ENCODE measurements around the gene SDK2.

SDK2 gene

DNA sequence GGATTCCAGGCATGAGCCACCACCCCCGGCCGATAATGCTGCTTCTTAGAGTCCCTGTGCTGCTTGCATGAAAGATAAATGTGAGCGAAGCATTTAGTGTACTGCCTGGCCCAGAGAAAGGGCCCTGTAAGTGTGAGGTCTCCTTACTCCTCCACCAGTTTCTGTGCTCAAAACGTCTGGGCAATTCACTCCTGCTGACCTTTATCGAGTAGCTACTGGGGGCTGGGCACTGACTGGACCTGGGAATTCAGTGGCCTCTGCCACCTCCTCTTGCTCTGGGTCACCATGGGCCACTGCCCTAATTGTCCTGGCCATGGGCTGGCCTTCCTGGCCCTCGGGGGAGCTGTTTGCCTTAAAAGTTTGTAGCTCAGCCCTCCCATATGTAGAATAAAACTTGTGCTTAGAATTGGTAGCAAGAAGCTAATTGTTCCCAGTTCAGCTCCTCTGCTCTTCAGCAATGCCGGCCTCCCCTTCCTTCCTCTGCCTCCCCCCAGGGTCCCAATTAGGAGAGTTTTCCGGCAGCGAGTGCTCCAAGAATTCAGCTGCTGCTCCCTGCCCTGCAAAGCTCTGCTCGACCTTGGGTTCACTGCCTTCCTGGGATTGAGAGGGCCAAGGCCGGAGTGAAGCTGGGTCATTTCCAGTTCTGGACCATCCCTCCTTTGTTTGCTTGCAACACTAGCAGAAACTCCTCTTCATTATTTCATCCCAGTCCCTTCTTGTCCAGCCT, 233.5 kb downstream of the SDK2 start:
- DNase-seq = no peak

DNA sequence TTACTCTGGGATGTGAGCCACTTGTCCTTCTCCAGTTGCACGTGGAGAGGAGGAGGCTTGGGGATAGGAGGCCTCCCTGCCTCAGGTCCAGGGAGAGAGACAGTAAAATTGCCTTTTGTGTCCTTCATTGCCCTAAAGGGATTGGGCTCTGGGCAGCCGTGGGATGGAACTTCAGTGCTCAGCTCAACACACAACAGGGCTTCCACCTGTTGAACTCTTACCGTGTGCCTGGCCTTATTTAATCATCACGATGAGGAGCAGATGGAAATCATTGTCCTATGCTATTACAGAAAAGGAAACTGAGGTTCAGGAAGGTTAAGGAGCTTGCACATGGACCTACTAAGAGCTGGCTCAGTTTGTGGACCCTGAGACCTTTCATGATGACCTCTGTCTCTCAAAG, 240.0 kb downstream of the SDK2 start:
- DNase-seq = no peak

DNA sequence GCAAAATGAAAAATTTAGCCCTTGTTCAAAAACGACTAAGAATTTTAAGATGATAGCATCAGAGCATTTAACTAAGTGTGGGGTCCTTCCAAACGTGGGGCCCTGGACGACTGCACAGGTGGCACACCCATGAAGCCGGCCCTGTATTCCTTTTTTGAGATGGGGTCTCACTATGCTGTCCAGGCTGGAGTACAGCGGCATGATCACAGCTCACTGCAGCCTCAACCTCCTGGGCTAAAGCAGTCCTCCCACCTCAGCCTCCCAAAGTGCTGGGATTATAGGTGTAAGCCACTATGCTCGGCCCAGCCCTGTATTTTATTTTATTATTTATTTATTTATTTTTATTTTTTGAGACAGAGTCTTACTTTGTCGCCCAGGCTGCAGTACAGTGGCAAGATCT, 241.8 kb downstream of the SDK2 start:
- DNase-seq = no peak

DNA sequence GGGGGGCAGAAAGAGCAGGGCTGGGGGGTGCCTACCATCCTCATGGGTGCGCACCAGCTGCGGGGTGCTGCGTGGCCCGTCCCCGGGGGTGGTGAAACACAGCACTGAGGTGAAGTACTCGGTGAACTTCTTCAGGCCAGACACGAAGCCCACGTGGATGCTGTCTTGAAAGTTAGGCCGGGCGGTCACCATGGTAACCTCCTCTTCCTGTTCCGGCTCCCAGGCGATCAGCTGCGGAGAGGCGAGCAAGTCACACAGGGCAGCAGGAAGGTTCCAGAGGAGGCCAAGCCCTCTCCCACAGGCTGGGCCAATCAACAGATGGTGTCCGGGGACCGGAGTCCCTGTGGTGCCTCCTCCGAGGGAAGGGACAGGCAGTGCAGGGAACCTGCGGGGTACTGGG, 242.3 kb downstream of the SDK2 start:
- no peak for DNase-seq

GRCh38 chr17:73400915-73401545, 243.2 kb downstream of the SDK2 start:
- DNase-seq = no peak

- no peak for DNase-seq
These were observed 245.2 kb downstream of the SDK2 start for GRCh38 chr17:73399056-73399455.

DNA sequence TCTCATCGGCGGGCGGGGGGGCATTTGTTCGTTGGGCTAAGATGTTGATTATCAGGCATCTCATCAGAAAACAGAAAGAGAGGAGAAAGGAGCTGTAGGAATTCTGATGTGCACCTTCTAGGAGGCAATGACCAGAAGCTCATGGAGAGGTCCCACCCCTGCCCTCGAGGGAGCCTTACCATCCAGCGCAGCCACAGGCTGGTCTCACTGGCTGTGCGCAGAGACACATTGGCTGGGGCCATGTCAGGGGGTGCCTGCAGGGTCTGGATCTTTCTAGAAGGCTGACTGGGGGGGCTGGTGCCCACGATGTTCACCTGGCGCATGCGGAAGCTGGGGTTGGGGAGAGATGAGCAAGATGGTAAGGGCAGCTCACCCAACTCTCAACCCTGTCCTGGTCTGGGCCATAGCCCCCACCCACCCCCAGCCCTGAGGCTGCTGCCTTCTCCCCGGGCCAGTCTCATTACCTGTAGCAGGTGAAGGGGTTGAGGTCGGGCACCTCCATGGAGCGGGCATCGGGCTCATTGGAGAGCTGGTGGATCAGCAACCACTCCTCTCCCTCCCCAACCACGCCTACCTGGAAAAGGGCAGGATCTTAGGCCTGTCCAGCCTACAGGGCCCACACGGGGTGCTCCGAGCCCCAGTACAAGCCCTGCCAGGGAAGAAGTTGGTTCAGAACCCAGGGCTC, 246.2 kb downstream of the SDK2 start:
- DNase-seq = no peak

GRCh38 chr17:73397278-73397826, 246.9 kb downstream of the SDK2 start:
- DNase-seq = no peak

GRCh38 chr17:73396431-73397277, 247.6 kb downstream of the SDK2 start:
- DNase-seq = no peak

GRCh38 chr17:73394512-73395450, 249.5 kb downstream of the SDK2 start:
- DNase-seq = no peak

DNA sequence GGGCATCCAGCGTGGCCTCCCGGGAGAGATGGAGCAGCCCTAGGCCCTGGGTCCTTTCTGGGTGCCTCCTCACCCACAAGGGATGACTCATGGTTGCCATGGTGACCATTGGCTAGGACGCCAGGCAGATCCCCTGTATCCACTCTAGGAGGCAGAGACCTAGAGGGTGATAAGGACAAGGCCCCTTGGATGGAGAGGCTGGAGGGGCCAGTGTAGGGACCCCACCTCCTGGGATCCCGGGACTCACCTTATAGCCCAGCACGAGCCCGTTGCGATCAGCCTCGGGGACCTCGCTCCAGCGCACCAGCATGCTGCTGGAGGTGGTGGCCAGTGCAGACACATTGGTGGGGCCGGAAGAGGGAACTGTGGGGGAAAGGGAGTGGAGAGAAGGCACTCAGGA, 250.3 kb downstream of the SDK2 start:
- DNase-seq = no peak

DNA sequence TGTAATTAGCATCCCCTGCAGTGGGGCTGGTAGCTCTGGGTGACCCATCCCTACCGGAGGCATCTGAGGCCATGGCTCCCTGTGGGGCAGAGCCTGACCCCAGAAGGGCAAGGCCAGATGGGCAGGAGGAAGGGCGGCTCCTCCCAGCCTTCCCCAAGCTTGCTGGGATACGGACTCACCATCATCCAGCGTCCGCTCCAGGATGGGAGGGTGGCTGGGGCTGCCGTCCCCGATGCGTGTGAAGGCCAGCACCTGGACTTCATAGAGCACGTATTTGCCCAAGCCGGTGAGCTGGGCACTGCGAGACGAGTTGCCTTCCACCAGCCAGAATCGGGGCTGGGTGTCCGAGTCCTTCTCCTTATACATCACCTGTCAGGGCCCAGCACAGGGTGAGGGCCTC, 250.9 kb downstream of the SDK2 start:
- DNase-seq = no peak

DNA sequence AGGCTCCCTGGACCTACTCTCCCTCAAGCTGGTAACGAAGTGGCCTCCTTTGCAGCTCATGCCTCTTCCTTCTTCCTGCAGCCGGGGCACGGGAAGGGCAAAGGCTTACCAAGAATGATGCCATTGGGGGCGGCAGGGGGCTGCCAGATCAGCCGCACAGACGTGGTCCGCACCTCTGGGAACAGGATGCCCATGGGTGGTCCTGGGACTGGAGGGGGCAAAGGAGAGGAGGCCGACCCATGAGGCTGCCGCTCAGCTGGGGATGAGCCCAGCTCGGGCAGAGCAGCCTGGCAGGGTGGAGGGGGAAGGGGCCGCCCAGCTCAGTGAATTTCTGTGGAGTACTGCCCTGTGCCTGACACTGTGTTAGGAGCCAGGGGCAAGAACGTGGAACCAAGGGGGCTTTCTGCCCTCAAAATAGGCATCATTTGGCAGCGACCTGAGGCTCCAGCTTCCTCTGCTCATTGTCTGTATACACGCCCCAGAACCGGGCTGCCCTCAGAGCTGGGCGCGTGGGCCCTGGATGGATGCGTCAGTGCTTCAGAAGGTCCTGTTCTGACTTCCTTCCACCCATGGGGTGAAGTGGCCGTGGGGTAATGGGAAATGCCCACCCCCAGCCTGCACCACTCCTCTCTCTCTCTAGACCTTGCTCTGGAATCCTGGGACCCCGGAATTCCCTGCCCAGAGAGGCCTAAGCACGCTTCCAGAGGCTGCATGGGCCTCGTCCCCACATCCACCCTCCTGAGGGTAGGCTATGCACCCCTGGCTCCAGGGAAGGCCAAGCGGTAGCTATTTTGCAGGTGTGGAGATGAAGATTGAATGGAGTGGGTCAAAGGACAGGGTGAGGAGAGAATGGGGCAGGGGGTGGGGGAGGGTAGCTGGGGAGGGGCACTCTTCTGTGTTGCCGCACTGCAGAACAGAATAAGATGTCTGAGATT, 252.6 kb downstream of the SDK2 start:
- no peak for DNase-seq

DNA sequence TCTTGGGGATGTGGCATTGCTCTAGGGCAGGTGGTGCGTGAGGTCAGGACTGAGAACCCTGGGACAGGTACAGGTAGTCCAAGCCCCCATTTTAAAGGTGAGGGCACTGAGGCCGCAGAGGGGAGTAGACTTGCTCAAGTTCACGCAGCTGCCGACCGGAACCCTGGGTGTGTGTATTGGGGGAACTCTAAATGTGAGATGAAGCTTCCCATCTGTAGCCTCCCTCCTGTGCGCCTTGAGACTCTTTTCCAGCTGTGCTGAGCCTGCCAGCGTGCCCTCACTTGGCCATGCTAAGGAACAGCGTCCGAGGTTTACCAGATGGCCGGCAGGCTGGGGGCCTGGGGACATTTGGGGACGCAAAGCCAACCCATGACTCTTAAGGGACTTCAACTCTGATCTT, 253.4 kb downstream of the SDK2 start:
- no peak for DNase-seq

DNA sequence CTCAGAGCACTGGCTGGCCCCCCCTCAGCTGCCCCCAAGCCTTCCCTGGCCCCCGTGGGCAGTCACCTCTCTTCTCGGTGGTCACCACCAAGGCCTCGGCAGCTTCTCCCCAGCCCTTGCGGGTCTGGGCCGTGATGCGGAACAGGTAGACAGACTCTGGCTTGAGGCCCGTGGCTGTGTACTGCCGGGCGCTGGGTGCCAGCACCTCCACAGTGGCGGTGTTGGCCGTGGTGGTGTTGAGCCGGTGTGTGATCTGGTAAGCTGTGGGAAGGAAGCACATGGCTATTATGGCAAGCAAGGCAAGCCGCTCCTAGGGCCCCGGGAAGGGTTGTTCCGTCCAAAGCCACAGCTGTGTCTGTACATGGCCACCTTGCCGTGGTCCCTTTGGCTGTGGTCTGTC, 254.0 kb downstream of the SDK2 start:
- no peak for DNase-seq

DNA sequence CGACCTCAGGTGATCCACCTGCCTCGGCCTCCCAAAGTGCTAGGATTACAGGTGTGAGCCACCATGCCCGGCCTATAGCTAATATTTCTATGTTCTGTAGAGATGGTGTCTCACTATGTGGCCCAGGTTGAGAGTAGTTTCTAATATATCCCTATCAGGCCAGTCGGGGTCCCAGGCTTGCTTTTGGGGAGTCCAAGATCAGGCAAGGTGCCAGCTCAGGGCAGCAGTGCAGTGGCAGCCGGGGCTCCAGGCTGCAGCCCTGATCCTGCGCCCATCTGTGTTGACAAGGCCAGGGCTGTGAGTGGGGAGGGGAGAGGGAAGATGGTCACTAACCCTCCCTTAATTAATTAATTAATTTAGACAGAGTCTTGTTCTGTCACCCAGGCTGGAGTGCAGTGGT, 254.8 kb downstream of the SDK2 start:
- DNase-seq = no peak

GRCh38 chr17:73388578-73388905, 255.7 kb downstream of the SDK2 start:
- no peak for DNase-seq

DNA sequence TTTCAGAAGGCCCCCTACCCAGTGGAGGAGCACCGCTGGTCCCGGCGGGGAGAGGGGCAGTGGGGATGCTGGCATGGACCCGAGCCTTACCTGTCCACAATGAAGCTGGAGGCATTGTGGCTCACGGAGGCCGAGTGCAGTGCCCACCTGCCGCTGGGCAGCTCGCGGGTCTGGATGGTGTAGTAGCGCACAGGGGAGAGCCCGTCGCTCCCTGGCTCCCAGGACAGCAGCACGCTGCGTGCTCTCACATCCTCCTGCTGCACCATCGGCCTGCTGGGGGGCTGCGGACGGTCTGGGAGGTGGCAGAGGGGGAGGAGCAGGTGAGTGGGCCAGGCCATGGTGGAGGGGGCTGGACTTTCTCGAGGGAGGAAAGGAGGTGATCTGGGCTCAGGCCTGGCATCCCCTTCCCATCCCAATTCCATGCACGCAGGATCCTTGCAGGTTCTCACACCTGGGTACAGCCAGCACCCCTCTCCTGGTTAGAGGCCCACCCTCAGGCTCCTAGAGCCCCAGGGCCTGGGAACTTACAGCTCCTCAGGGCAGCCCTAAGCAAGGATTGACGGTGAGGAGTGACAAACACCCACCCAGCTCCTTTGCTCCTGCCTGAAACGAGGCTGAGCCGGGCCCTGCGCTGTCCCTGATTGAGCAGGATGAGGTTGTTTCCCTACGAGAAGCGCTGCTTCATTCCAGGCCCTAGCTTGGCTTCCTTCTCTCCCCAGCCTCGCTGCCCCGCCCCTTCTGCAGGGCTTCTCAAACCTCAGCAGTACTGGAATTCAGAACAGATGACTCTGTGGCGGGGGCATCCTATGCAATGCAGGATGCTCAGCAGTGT, 256.3 kb downstream of the SDK2 start:
- DNase-seq = no peak

- DNase-seq = no peak
These were observed 257.7 kb downstream of the SDK2 start for GRCh38 chr17:73386561-73386960.

- no peak for DNase-seq
These were observed 259.3 kb downstream of the SDK2 start for GRCh38 chr17:73384926-73385325.
